HCT116 (cell line): ENCODE results near the gene ZNF747.

Experiments
- CEBPB ChIP-seq: IDR thresholded peaks from 2 replicates; pipeline ENCODE4 v1.6.1; 2012; ENCODE audit warnings: low read depth
- ELF1 ChIP-seq: IDR thresholded peaks from 2 replicates; pipeline ENCODE4 v1.6.1; 2012; ENCODE audit warnings: low read depth, borderline replicate concordance
- EZH2 ChIP-seq: fragments of 200-600 bp; sonication (generic); IDR thresholded peaks from 2 replicates; pipeline ENCODE4 v1.6.1; 2017; ENCODE audit warnings: antibody characterized with exemption, mixed run types
- JUND ChIP-seq: IDR thresholded peaks from 2 replicates; pipeline ENCODE4 v1.6.1; 2012
- POLR2A ChIP-seq: IDR thresholded peaks from 2 replicates; pipeline ENCODE4 v1.7.0; 2011; ENCODE audit warnings: borderline replicate concordance; ENCODE audit not compliant: insufficient read depth, insufficient read length; ENCODE audit errors: extremely low read depth
- RAD21 ChIP-seq: IDR thresholded peaks from 2 replicates; pipeline ENCODE4 v1.6.1; 2012; ENCODE audit warnings: low read depth, mild to moderate bottlenecking
- SP1 ChIP-seq: IDR thresholded peaks from 2 replicates; pipeline ENCODE4 v1.6.1; 2012; ENCODE audit warnings: low read depth
- SRF ChIP-seq: IDR thresholded peaks from 2 replicates; pipeline ENCODE4 v1.6.1; 2012; ENCODE audit warnings: low read depth
- YY1 ChIP-seq: IDR thresholded peaks from 2 replicates; pipeline ENCODE4 v1.6.1; 2011; ENCODE audit warnings: low read length, low read depth, moderate library complexity, mild to moderate bottlenecking; ENCODE audit not compliant: insufficient replicate concordance; ENCODE audit errors: extremely low read depth
- TF ChIP-seq, protein P1 (sequence below), 3 experiments: fragments of 200-600 bp in 1 of 3; sonication (generic) in 1 of 3; IDR thresholded peaks in 2 of 3; conservative IDR thresholded peaks in 1 of 3; 2 replicates each; pipeline ENCODE4 v1.5.1; 2012 to 2017; ENCODE audit warnings: low read depth in 2 of 3, low read length in 2 of 3, antibody characterized with exemption in 1 of 3, borderline replicate concordance in 1 of 3, control low read depth in 1 of 3, mild to moderate bottlenecking in 1 of 3, mixed read lengths in 1 of 3, mixed run types in 1 of 3, moderate library complexity in 1 of 3; ENCODE audit not compliant: insufficient read depth in 1 of 3
- TF ChIP-seq, protein P2 (sequence below): IDR thresholded peaks from 2 replicates; pipeline ENCODE4 v1.6.1; 2012; ENCODE audit warnings: low read depth
- TF ChIP-seq, protein P3 (sequence below): IDR thresholded peaks from 2 replicates; pipeline ENCODE4 v1.6.1; 2012

DNA sequence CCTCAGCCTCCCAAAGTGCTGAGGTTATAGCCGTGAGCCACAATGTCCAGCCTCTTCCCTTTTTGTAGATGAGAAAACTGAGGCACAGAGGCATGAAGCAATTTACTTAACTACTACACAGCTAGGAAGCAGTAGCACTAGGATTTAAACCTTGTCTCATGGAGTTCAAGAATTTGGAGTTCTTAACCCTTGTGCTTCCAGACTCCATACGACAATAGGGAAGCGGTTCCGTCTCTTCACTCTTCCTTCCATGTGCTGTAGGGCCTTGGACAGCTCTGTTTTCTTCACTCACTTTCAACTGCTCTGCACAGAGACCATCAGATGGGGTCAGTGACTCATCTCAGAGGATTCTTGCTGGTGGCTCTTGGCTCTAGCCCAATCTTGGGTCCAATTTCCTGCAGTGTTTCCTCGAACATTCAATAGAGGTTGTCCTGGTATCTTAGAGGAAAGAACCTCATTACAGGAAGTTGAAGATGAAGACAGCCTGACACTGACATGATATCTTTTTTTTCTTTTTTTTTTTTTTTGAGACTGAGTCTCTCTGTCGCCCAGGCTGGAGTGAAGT lies 42.8 kb downstream of the ZNF747 start:
- no peak; the same call in none of the 2 replicates for TF ChIP-seq JUND
- TF ChIP-seq, protein P1, sequence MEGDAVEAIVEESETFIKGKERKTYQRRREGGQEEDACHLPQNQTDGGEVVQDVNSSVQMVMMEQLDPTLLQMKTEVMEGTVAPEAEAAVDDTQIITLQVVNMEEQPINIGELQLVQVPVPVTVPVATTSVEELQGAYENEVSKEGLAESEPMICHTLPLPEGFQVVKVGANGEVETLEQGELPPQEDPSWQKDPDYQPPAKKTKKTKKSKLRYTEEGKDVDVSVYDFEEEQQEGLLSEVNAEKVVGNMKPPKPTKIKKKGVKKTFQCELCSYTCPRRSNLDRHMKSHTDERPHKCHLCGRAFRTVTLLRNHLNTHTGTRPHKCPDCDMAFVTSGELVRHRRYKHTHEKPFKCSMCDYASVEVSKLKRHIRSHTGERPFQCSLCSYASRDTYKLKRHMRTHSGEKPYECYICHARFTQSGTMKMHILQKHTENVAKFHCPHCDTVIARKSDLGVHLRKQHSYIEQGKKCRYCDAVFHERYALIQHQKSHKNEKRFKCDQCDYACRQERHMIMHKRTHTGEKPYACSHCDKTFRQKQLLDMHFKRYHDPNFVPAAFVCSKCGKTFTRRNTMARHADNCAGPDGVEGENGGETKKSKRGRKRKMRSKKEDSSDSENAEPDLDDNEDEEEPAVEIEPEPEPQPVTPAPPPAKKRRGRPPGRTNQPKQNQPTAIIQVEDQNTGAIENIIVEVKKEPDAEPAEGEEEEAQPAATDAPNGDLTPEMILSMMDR (IDR thresholded peaks at IDR 0.05 in 2 of 3, conservative IDR thresholded peaks at IDR 0.05 in 1 of 3; ENCODE audit: borderline replicate concordance in 1 of 3, insufficient read depth in 1 of 3, low read depth in 2 of 3, low read length in 2 of 3) = no peak
- TF ChIP-seq SP1 = no peak
- TF ChIP-seq ELF1 = no peak
- no peak for TF ChIP-seq EZH2
- no peak for TF ChIP-seq POLR2A
- no peak; the same call in 1 of the 2 replicates for TF ChIP-seq RAD21
- TF ChIP-seq, protein P2, sequence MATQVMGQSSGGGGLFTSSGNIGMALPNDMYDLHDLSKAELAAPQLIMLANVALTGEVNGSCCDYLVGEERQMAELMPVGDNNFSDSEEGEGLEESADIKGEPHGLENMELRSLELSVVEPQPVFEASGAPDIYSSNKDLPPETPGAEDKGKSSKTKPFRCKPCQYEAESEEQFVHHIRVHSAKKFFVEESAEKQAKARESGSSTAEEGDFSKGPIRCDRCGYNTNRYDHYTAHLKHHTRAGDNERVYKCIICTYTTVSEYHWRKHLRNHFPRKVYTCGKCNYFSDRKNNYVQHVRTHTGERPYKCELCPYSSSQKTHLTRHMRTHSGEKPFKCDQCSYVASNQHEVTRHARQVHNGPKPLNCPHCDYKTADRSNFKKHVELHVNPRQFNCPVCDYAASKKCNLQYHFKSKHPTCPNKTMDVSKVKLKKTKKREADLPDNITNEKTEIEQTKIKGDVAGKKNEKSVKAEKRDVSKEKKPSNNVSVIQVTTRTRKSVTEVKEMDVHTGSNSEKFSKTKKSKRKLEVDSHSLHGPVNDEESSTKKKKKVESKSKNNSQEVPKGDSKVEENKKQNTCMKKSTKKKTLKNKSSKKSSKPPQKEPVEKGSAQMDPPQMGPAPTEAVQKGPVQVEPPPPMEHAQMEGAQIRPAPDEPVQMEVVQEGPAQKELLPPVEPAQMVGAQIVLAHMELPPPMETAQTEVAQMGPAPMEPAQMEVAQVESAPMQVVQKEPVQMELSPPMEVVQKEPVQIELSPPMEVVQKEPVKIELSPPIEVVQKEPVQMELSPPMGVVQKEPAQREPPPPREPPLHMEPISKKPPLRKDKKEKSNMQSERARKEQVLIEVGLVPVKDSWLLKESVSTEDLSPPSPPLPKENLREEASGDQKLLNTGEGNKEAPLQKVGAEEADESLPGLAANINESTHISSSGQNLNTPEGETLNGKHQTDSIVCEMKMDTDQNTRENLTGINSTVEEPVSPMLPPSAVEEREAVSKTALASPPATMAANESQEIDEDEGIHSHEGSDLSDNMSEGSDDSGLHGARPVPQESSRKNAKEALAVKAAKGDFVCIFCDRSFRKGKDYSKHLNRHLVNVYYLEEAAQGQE = no peak
- TF ChIP-seq SRF = no peak
- TF ChIP-seq YY1 = no peak
- TF ChIP-seq, protein P3, sequence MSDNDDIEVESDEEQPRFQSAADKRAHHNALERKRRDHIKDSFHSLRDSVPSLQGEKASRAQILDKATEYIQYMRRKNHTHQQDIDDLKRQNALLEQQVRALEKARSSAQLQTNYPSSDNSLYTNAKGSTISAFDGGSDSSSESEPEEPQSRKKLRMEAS = no peak
- TF ChIP-seq CEBPB = no peak
